Measurements from ENCODE around the gene RAD51B.

DNA sequence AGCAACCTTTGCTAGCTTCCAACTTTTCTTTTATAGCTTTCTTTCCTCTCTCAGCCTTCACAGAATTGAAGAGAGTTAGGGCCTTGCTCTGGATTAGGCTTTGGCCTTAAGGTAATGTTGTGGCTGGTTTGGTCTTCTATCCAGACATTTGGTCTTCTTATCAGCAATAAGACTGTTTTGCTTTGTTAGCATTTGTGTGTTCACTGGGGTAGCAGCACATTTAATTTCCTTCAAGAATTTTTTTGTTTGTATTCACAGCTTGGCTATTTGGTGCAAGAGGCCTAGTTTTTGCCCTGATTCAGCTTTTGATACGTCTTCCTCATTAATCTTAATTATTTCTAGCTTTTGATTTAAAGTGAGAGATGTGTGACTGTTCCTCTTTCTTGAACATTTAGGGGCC lies 130.8 kb downstream of the RAD51B start:
- TF ChIP-seq, protein P1, sequence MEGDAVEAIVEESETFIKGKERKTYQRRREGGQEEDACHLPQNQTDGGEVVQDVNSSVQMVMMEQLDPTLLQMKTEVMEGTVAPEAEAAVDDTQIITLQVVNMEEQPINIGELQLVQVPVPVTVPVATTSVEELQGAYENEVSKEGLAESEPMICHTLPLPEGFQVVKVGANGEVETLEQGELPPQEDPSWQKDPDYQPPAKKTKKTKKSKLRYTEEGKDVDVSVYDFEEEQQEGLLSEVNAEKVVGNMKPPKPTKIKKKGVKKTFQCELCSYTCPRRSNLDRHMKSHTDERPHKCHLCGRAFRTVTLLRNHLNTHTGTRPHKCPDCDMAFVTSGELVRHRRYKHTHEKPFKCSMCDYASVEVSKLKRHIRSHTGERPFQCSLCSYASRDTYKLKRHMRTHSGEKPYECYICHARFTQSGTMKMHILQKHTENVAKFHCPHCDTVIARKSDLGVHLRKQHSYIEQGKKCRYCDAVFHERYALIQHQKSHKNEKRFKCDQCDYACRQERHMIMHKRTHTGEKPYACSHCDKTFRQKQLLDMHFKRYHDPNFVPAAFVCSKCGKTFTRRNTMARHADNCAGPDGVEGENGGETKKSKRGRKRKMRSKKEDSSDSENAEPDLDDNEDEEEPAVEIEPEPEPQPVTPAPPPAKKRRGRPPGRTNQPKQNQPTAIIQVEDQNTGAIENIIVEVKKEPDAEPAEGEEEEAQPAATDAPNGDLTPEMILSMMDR (IDR thresholded peaks at IDR 0.05; ENCODE audit: poor library complexity) = no peak
- TF ChIP-seq EZH2phosphoT487 (IDR thresholded peaks at IDR 0.05; ENCODE audit: low read depth, severe bottlenecking, unreplicated experiment) = no peak

Measured in hepatocyte (in vitro differentiated cells).